Measurements from ENCODE around the gene IRAK4. TPM values are rescaled to one million over a fixed set of nuclear protein-coding genes. Genes with fewer than 3 reads are reported as not detected.
A peak's percentile ranks its signal among the peaks of the same experiment; 100 is the strongest.

IRAK4 gene
- total RNA-seq, 2 donors from 2014 or later, result 17.3 to 18.6 TPM

DNA sequence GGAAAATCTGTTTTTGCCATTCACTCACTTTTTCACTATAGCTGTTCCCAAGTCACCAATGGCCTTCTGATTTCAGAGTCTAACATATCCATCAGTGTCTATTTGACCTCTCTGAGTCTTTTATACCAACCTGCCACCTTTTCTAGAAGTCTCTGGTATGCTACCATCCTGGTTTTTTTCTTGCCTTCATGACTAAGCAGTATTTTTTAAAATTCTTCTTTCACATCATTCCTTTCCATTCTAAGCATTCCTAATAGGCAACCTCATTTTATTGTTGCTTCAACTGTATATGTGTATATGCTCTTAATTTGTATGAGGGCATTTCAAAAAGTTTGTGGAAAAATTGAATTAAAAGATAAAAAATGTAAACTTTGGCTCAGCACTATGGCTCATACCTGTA lies 5.0 kb downstream of the IRAK4 start:
- Histone ChIP-seq H3K9ac (ENCODE audit: low read depth in 2 of 2, low read length in 2 of 2) (no peak overlapping the region), H3K27ac (no peak overlapping the region), H3K27me3 (no peaks in the 10 kb centered on the region), H3K4me1 (peaks cover 7% of the 10 kb centered on the region), H3K4me3 (no peak overlapping the region), H3K9me3 (no peaks in the 10 kb centered on the region), H3K36me3 (no peaks in the 10 kb centered on the region)
- intact Hi-C loops (cut with DNase I), result no loop called here
- TF ChIP-seq, protein P1, sequence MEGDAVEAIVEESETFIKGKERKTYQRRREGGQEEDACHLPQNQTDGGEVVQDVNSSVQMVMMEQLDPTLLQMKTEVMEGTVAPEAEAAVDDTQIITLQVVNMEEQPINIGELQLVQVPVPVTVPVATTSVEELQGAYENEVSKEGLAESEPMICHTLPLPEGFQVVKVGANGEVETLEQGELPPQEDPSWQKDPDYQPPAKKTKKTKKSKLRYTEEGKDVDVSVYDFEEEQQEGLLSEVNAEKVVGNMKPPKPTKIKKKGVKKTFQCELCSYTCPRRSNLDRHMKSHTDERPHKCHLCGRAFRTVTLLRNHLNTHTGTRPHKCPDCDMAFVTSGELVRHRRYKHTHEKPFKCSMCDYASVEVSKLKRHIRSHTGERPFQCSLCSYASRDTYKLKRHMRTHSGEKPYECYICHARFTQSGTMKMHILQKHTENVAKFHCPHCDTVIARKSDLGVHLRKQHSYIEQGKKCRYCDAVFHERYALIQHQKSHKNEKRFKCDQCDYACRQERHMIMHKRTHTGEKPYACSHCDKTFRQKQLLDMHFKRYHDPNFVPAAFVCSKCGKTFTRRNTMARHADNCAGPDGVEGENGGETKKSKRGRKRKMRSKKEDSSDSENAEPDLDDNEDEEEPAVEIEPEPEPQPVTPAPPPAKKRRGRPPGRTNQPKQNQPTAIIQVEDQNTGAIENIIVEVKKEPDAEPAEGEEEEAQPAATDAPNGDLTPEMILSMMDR (IDR thresholded peaks at IDR 0.05), result no peak
- DNase-seq, result no peak

DNA sequence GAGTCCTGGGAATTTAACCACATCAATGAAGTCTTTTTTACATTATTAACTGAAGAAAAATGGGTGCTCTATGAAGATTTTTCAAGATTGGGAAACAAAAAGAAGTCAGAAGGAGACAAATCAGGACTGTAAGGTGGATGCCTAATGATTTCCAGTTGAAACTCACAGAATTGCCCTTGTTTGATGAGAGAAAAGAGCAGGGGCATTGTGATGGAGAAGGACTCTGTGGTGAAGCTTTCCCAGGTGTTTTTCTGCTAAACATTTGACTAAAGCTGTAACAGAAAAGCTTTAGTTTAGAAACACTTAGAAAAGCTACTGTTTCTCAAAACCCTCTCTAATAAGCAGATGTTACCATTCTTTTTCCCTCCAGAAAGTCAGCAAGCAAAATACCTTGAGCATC lies 5.8 kb downstream of the IRAK4 start:
- H3K27me3 ChIP-seq, result no peaks in the 10 kb centered on the region
- no peak overlapping the region for H3K27ac ChIP-seq
- peaks cover 7% of the 10 kb centered on the region for H3K4me1 ChIP-seq
- no peak overlapping the region for H3K4me3 ChIP-seq
- TF ChIP-seq, protein P1 (IDR thresholded peaks at IDR 0.05), result no peak
- no peaks in the 10 kb centered on the region for H3K9me3 ChIP-seq
- no peaks in the 10 kb centered on the region for H3K36me3 ChIP-seq
- H3K9ac ChIP-seq (ENCODE audit: low read depth in 2 of 2, low read length in 2 of 2), result no peak overlapping the region
- intact Hi-C loops (cut with DNase I), result no loop called here
- no peak for DNase-seq

DNA sequence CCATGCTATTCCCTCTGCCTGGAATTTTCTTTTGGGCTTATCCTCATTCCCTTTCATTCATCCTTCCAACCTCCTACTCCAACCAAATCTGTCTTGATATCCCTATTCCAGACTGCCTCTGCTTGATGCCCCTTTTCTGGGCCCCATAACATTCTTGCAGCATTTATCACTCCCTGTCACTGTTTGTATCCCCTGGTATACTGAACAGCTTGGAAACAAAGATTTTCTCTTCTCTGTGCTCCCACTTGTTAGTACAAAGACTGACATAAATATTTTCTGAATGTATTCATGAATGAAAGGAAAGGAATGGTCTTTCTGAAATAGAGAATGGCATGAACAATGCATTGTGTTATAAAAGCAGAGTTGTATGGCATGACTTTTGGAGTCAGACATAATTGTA lies 7.5 kb downstream of the IRAK4 start:
- no peak overlapping the region for H3K9ac ChIP-seq (ENCODE audit: low read depth in 2 of 2, low read length in 2 of 2)
- H3K9me3 ChIP-seq, result no peaks in the 10 kb centered on the region
- H3K27me3 ChIP-seq, result no peaks in the 10 kb centered on the region
- no peak for DNase-seq
- no peak overlapping the region for H3K27ac ChIP-seq
- intact Hi-C loops (cut with DNase I), result no loop called here
- no peaks in the 10 kb centered on the region for H3K4me1 ChIP-seq
- TF ChIP-seq, protein P1 (IDR thresholded peaks at IDR 0.05), result no peak
- no peaks in the 10 kb centered on the region for H3K36me3 ChIP-seq
- H3K4me3 ChIP-seq, result no peak overlapping the region

DNA sequence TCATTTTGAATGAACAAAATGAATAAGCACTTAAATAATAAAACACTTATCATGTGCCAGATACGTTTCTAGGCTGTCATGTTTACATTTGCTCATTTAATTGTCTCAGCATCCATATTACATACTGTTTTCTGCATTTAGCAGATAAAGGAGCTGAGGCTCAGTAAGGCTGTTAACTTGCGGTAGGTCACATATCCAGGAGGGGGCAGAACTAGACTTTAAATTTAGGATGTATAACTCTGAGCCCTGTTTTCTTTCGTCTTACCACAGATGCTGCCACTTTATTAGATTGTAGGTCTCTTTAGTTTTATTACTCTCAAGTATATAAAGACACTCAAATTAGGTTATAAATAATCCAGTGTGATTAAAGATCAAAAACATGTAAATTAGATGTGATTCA lies 17.7 kb downstream of the IRAK4 start:
- intact Hi-C loops (cut with DNase I), result loop anchor here (5.0 kb wide), 1 partner anchor 106 kb away; no protein-coding TSS in a partner anchor
- Histone ChIP-seq H3K36me3 (no peaks in the 10 kb centered on the region), H3K27ac (no peak overlapping the region), H3K4me1 (no peaks in the 10 kb centered on the region), H3K9me3 (no peaks in the 10 kb centered on the region), H3K9ac (ENCODE audit: low read depth in 2 of 2, low read length in 2 of 2) (no peak overlapping the region), H3K27me3 (no peaks in the 10 kb centered on the region), H3K4me3 (no peak overlapping the region)
- no peak for DNase-seq
- TF ChIP-seq, protein P1 (IDR thresholded peaks at IDR 0.05), result peak; percentile 18

GRCh38 chr12:43786899-43787693 lies 28.3 kb downstream of the IRAK4 start:
- Histone ChIP-seq H3K4me1 (no peaks in the 10 kb centered on the region), H3K4me3 (no peak overlapping the region), H3K9ac (ENCODE audit: low read depth in 2 of 2, low read length in 2 of 2) (no peak overlapping the region), H3K36me3 (no peaks in the 10 kb centered on the region), H3K9me3 (no peaks in the 10 kb centered on the region), H3K27me3 (no peaks in the 10 kb centered on the region), H3K27ac (no peak overlapping the region)
- no peak for DNase-seq
- TF ChIP-seq, protein P1 (IDR thresholded peaks at IDR 0.05), result no peak
- intact Hi-C loops (cut with DNase I), result no loop called here
